Smooth muscle cell (in vitro differentiated cells): ENCODE measurements around the gene USP15. TPM values are rescaled to one million over a fixed set of nuclear protein-coding genes. Genes with fewer than 3 reads are reported as not detected.

Experiments
- DNase-seq: peaks from one replicate; lab custom pipeline; 2025; ENCODE audit not compliant: unreplicated experiment; lab: John Stamatoyannopoulos, UW
- H2AFZ ChIP-seq: fragments of 200-600 bp; sonication (generic); 2 replicates; pipeline ENCODE4 v1.6.0; 2016; ENCODE audit warnings: antibody characterized with exemption, low read depth, mild to moderate bottlenecking
- H3F3A ChIP-seq: fragments of 200-600 bp; sonication (generic); 2 replicates; pipeline ENCODE4 v1.6.0; 2017; ENCODE audit warnings: antibody characterized with exemption, low read depth
- H3K27ac ChIP-seq: fragments of 200-600 bp; sonication (generic); 2 replicates; pipeline ENCODE4 v1.5.1; 2016; ENCODE audit warnings: low read depth, mild to moderate bottlenecking
- H3K27me3 ChIP-seq: fragments of 200-600 bp; sonication (generic); 2 replicates; pipeline ENCODE4 v1.6.1; 2016; ENCODE audit warnings: low read depth, mild to moderate bottlenecking
- H3K36me3 ChIP-seq: fragments of 200-600 bp; sonication (generic); 2 replicates; pipeline ENCODE4 v1.5.1; 2016; ENCODE audit warnings: low read depth
- H3K4me1 ChIP-seq: fragments of 200-600 bp; sonication (generic); 2 replicates; pipeline ENCODE4 v1.5.1; 2016; ENCODE audit warnings: low read depth
- H3K4me2 ChIP-seq: fragments of 200-600 bp; sonication (generic); 2 replicates; pipeline ENCODE4 v1.6.0; 2016; ENCODE audit warnings: mild to moderate bottlenecking
- H3K4me3 ChIP-seq: fragments of 200-600 bp; sonication (generic); 2 replicates; pipeline ENCODE4 v1.5.1; 2016; ENCODE audit warnings: mild to moderate bottlenecking
- H3K79me2 ChIP-seq: fragments of 200-600 bp; sonication (generic); 2 replicates; pipeline ENCODE4 v1.6.0; 2016; ENCODE audit warnings: low read depth, mild to moderate bottlenecking
- H3K9ac ChIP-seq: fragments of 200-600 bp; sonication (generic); 2 replicates; pipeline ENCODE4 v1.6.0; 2016; ENCODE audit warnings: low read depth
- H3K9me3 ChIP-seq: fragments of 200-600 bp; sonication (generic); replicated peaks from 2 replicates; pipeline ENCODE4 v1.5.1; 2016; ENCODE audit warnings: low read depth
- H4K20me1 ChIP-seq: fragments of 200-600 bp; sonication (generic); 2 replicates; pipeline ENCODE4 v1.6.0; 2016; ENCODE audit warnings: low read depth
- WGBS: methylation state at CpG from one replicate; pipeline ENCODE4 v1.1.7; 2016; ENCODE audit warnings: low lambda C conversion rate; 5-methylcytosine and 5-hydroxymethylcytosine counted together
- polyA plus RNA-seq: library from polyadenylated mRNA; unstranded; fragments of >200 nt; fragmentation: Nextera tagmentation; extraction: Ambion mirVana; gene quantifications from 2 replicates; pipeline ENCODE4 v1.2.1, GENCODE V29; 2016
- total RNA-seq: library from RNA; depleted of rRNA; stranded (reverse); fragments of >200 nt; gene quantifications from 2 replicates; pipeline ENCODE4 v1.2.3, GENCODE V29; 2014
- TF ChIP-seq, protein P1 (sequence below): fragments of 200-600 bp; sonication (generic); IDR thresholded peaks from 2 replicates; pipeline ENCODE4 v1.5.1; 2017; ENCODE audit warnings: borderline replicate concordance, mild to moderate bottlenecking, antibody characterized with exemption; ENCODE audit not compliant: insufficient read depth, poor library complexity, severe bottlenecking

The USP15 gene
- total and polyA plus RNA-seq, 2 experiments from 2014 or later = 28.7 to 53.5 TPM

DNA sequence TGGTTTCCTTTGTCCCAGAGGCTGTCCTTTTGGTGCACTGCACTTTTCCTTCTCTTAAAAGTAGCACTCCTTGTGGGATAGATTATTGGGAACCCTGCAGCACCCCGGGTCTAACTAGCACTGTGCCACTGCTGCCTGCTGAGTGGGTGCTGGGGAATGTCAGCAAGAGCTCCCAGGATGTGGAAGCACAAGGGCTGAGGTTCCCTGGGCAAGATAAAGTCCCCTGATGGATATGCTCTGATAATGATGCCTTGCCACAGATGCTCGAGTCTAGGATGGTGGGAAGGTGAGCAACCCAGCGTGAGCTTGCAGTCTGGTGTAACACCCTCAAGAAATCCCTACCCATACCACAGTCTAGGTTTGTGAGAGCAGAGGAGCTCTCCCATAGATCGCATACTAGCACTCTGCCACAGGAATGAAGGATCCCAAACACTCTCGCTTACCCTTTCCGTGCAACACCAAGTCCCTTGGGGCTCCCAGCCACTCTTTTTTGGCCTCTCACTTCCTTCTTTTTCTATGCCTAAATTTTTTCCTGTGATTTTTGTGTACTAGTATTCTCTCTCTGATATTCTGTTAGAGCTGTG lies 32.6 kb downstream of the USP15 start:
- H3K4me2 ChIP-seq = no peak overlapping the region
- no peaks in the 10 kb centered on the region for H3K27me3 ChIP-seq
- no peak overlapping the region for H3K27ac ChIP-seq
- WGBS = 91% methylated on average over 6 of the region's 6 CpGs
- H2AFZ ChIP-seq = no peak overlapping the region
- no peaks in the 10 kb centered on the region for H3F3A ChIP-seq
- peaks cover 71% of the 10 kb centered on the region for H4K20me1 ChIP-seq
- peaks cover 68% of the 10 kb centered on the region for H3K79me2 ChIP-seq
- H3K9me3 ChIP-seq = no peaks in the 10 kb centered on the region
- no peaks in the 10 kb centered on the region for H3K4me1 ChIP-seq
- no peak overlapping the region for H3K4me3 ChIP-seq
- H3K9ac ChIP-seq = no peak overlapping the region
- DNase-seq = no peak
- TF ChIP-seq, protein P1, sequence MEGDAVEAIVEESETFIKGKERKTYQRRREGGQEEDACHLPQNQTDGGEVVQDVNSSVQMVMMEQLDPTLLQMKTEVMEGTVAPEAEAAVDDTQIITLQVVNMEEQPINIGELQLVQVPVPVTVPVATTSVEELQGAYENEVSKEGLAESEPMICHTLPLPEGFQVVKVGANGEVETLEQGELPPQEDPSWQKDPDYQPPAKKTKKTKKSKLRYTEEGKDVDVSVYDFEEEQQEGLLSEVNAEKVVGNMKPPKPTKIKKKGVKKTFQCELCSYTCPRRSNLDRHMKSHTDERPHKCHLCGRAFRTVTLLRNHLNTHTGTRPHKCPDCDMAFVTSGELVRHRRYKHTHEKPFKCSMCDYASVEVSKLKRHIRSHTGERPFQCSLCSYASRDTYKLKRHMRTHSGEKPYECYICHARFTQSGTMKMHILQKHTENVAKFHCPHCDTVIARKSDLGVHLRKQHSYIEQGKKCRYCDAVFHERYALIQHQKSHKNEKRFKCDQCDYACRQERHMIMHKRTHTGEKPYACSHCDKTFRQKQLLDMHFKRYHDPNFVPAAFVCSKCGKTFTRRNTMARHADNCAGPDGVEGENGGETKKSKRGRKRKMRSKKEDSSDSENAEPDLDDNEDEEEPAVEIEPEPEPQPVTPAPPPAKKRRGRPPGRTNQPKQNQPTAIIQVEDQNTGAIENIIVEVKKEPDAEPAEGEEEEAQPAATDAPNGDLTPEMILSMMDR = no peak
- no peaks in the 10 kb centered on the region for H3K36me3 ChIP-seq

DNA sequence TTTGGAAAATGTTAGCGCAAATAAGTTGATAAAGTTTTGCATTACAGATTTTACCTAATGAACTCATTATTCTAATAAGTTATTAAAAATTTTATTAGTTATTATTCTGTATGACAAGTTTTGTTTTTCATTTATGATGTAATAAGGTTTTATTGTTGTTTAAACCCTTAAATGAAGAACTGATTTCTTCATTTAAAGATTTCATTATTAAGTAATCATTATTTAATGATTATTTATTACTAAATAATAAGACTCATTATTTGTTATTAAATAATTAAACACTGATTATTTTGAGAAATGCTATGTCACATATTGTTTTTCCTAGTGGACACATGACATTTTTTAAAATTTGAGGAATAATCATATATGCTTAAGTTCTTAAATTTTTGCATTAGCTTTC lies 34.2 kb downstream of the USP15 start:
- no peaks in the 10 kb centered on the region for H3K27me3 ChIP-seq
- H3K9me3 ChIP-seq = no peaks in the 10 kb centered on the region
- H3K4me2 ChIP-seq = no peak overlapping the region
- H3K79me2 ChIP-seq = peaks cover 53% of the 10 kb centered on the region
- H3K4me3 ChIP-seq = no peak overlapping the region
- H4K20me1 ChIP-seq = peaks cover 59% of the 10 kb centered on the region
- H3K27ac ChIP-seq = no peak overlapping the region
- 97% methylated on average over 1 of the region's 1 CpG for WGBS
- TF ChIP-seq, protein P1 = no peak
- H3K36me3 ChIP-seq = no peaks in the 10 kb centered on the region
- H2AFZ ChIP-seq = no peak overlapping the region
- no peak for DNase-seq
- H3F3A ChIP-seq = no peaks in the 10 kb centered on the region
- H3K4me1 ChIP-seq = no peaks in the 10 kb centered on the region
- no peak overlapping the region for H3K9ac ChIP-seq

DNA sequence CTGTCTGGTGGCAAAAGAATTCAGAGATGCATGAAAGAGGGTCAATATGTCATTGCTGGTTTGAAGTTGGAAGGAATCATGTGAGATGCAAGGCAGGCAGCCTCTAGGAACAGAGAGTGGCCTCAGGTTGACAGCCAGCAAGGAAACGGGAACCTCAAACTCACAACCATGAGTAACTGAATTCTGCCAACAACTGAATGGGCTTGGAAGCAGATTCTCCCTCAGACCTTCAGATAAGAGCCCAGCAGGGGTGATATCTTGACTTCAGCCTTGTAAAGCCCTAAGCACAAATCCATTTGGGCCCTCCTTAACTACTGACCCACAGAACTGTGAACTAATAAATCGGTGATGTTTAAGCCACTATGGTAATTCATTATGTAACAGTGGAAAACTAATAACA lies 35.8 kb downstream of the USP15 start:
- Histone ChIP-seq H3K4me2 (no peak overlapping the region), H2AFZ (no peak overlapping the region), H3K27ac (no peak overlapping the region), H3F3A (no peaks in the 10 kb centered on the region), H3K9me3 (no peaks in the 10 kb centered on the region), H3K4me1 (no peaks in the 10 kb centered on the region), H4K20me1 (peaks cover 53% of the 10 kb centered on the region), H3K36me3 (no peaks in the 10 kb centered on the region), H3K9ac (no peak overlapping the region), H3K27me3 (no peaks in the 10 kb centered on the region), H3K4me3 (no peak overlapping the region), H3K79me2 (peaks cover 48% of the 10 kb centered on the region)
- TF ChIP-seq, protein P1 = no peak
- WGBS = 65% methylated on average over 2 of the region's 2 CpGs
- no peak for DNase-seq

GRCh38 chr12:62297321-62297720 lies 37.1 kb downstream of the USP15 start:
- no peaks in the 10 kb centered on the region for H3K4me1 ChIP-seq
- H4K20me1 ChIP-seq = peaks cover 46% of the 10 kb centered on the region
- H3F3A ChIP-seq = no peaks in the 10 kb centered on the region
- no peak overlapping the region for H3K4me2 ChIP-seq
- H3K36me3 ChIP-seq = no peaks in the 10 kb centered on the region
- no peak overlapping the region for H3K4me3 ChIP-seq
- TF ChIP-seq, protein P1 = no peak
- H3K9me3 ChIP-seq = no peaks in the 10 kb centered on the region
- H3K79me2 ChIP-seq = peaks cover 41% of the 10 kb centered on the region
- no peaks in the 10 kb centered on the region for H3K27me3 ChIP-seq
- no peak overlapping the region for H2AFZ ChIP-seq
- no peak overlapping the region for H3K27ac ChIP-seq
- DNase-seq = no peak
- no peak overlapping the region for H3K9ac ChIP-seq
